Gastrocnemius medialis (tissue), 4 donors: ENCODE data around the gene YKT6. TPM values are rescaled to one million over a fixed set of nuclear protein-coding genes. Genes with fewer than 3 reads are reported as not detected.

Experiments
- ATAC-seq, 2 donors: fragments of 150-250 bp; one replicate each; pipeline ENCODE4 v1.9.1; 2016
- DNase-seq, 2 donors: peaks; one replicate each; pipeline ENCODE4 v3.0.0-alpha.2; 2019
- H3K27ac ChIP-seq, 4 donors: fragments of 200-600 bp; sonication (generic); 1 replicate in 1 of 4; 2 replicates in 3 of 4; pipeline ENCODE4 v1.5.1; 2016 to 2018; ENCODE audit warnings: mild to moderate bottlenecking in 2 of 4, moderate library complexity in 1 of 4
- H3K27me3 ChIP-seq, 3 donors: fragments of 200-600 bp; sonication (generic) in 2 of 3; 1 replicate in 1 of 3; 2 replicates in 2 of 3; pipeline versions ENCODE4 v1.5.1 to v1.6.0; 2016 to 2019; ENCODE audit warnings: mild to moderate bottlenecking in 1 of 3, moderate library complexity in 1 of 3
- H3K36me3 ChIP-seq, 2 donors: fragments of 200-600 bp; sonication (generic) in 1 of 2; one replicate each; pipeline ENCODE4 v1.5.1; 2017 to 2018
- H3K4me1 ChIP-seq, 2 donors: fragments of 200-600 bp; sonication (generic) in 1 of 2; one replicate each; pipeline ENCODE4 v1.5.1; 2016 to 2017; ENCODE audit warnings: mild to moderate bottlenecking in 2 of 2
- H3K4me3 ChIP-seq, 4 donors: fragments of 200-600 bp; sonication (generic) in 3 of 4; 1 replicate in 1 of 4; 2 replicates in 3 of 4; pipeline ENCODE4 v1.5.1; 2016 to 2019; ENCODE audit warnings: mild to moderate bottlenecking in 2 of 4
- H3K9me3 ChIP-seq, 3 donors: fragments of 200-600 bp; sonication (generic) in 2 of 3; 1 replicate in 1 of 3; 2 replicates in 2 of 3; pipeline ENCODE4 v1.5.1; 2016 to 2019
- POLR2A ChIP-seq, 2 donors: fragments of 450-650 bp; IDR thresholded peaks; one replicate each; pipeline ENCODE4 v1.6.1; 2017; ENCODE audit warnings: antibody characterized with exemption in 2 of 2, mild to moderate bottlenecking in 2 of 2, moderate library complexity in 2 of 2
- in situ Hi-C, 4 donors: fragments of 200-750 bp; cut with MboI; loops; one replicate each; pipeline versions ENCODE4 v1.15.0 to v1.8.0; 2017; ENCODE audit warnings: low sequenced_read_pairs in 4 of 4
- intact Hi-C: fragments of 100-400 bp; cut with DNase I; formaldehyde crosslinking; loops from one replicate; pipeline ENCODE4 v1.15.1; 2023; ENCODE audit warnings: low total_unique reads
- total RNA-seq, 4 donors: library from RNA; depleted of rRNA; stranded (reverse); fragments of >200 nt; gene quantifications; one replicate each; pipeline versions ENCODE4 v1.1.0 to v1.2.3, GENCODE V29; 2016
- TF ChIP-seq, protein P1 (sequence below), 5 experiments: fragments of 450-650 bp in 3 of 5; fragments of 200-600 bp in 2 of 5; sonication (generic) in 2 of 5; IDR thresholded peaks in 4 of 5; conservative IDR thresholded peaks in 1 of 5; 1 replicate in 4 of 5; 2 replicates in 1 of 5; pipeline ENCODE4 v1.5.1; 2016 to 2019; ENCODE audit warnings: antibody characterized with exemption in 5 of 5, mild to moderate bottlenecking in 3 of 5, moderate library complexity in 3 of 5

The YKT6 gene
- total RNA-seq, 4 donors from 2014 or later: 37.9 to 79.5 (median 72.5) TPM

DNA sequence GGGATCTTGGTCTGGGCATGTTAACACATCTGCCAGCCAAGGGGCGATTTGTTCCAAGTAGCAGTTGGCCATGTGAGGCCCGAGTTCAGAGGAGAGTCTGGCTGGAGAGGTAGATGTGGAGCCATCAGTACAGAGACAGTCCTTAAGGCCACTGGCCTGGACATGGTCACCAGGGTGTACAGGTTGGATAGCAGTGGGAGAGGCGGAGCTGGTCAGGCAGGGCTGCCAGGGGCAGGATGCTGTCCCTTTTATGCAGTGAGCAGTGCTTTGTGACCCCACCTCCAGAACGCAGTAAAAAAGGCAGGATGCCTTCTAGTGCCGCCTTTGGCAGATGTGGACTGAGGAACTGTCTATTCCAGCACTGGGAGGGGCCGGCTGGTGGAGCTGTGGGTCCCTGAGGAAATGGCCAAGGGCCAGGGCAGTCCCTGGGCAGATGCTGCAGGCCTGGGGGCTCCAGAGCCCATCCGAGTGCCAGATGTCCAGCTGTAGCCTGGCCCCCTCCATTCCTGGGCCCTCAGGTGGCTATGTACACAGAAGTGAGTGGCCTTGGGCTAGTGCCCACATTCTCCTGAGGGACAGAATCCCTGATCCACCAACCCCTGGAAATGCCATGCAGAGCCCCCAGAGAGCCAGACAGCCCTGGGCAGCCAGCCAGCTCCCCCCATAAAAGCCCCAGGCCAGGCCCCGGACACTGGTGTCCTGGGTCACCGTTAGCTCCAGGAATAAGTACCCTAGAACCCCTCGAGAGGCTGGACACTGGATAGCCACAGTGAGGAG, 42.5 kb upstream of the YKT6 start:
- no peak overlapping the region for H3K27ac ChIP-seq
- H3K27me3 ChIP-seq: no peaks in the 10 kb centered on the region
- ATAC-seq (no peak), DNase-seq (no peak)
- intact Hi-C loops: no loop called here
- H3K36me3 ChIP-seq: no peaks in the 10 kb centered on the region
- TF ChIP-seq POLR2A (IDR thresholded peaks at IDR 0.05): no peak
- TF ChIP-seq, protein P1, sequence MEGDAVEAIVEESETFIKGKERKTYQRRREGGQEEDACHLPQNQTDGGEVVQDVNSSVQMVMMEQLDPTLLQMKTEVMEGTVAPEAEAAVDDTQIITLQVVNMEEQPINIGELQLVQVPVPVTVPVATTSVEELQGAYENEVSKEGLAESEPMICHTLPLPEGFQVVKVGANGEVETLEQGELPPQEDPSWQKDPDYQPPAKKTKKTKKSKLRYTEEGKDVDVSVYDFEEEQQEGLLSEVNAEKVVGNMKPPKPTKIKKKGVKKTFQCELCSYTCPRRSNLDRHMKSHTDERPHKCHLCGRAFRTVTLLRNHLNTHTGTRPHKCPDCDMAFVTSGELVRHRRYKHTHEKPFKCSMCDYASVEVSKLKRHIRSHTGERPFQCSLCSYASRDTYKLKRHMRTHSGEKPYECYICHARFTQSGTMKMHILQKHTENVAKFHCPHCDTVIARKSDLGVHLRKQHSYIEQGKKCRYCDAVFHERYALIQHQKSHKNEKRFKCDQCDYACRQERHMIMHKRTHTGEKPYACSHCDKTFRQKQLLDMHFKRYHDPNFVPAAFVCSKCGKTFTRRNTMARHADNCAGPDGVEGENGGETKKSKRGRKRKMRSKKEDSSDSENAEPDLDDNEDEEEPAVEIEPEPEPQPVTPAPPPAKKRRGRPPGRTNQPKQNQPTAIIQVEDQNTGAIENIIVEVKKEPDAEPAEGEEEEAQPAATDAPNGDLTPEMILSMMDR (IDR thresholded peaks at IDR 0.05 in 4 of 5, conservative IDR thresholded peaks at IDR 0.05 in 1 of 5): no peak
- H3K9me3 ChIP-seq: no peaks in the 10 kb centered on the region
- in situ Hi-C loops: no loop called here
- no peak overlapping the region for H3K4me3 ChIP-seq
- H3K4me1 ChIP-seq: peaks cover 10 to 11% of the 10 kb centered on the region in 2 donors

DNA sequence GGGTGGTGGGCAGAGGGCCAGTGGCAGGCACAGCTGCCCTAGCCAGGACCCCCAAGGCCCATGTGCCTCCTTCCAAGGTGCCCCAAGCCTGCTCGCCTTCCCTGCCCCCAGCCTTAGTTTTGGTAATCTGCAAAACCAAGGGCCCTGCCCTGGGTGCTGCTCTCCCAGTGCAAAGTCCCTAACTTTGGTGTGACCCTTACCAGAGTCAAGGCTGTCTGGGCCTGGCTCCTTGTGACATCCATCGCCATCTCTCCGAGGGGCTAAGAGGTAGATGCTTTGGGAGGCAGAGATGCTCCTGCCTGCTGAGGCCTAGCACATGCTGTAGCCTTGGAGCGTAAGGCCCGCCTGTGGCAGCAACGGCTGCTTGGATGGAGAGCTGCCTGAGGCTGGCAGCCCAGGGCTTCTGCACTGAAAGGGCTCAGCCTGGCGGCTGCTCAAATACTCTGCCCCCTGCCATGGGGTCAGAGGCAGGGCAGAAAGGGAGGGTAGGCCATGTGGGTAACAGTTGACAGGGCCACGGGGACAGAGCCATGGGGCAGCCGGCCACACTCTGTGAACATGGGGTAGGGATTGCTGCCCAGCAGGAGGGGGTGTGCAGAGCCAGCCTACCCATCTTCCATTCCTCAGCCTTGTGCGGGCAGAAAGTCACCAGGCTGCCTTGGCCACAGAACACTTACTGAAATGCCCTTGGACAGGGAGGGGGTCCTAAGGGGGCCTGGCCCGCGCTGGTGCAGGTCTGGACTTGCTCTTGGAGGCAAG, 41.7 kb upstream of the YKT6 start:
- Histone ChIP-seq H3K27me3 (no peaks in the 10 kb centered on the region), H3K9me3 (no peaks in the 10 kb centered on the region), H3K36me3 (no peaks in the 10 kb centered on the region), H3K4me3 (no peak overlapping the region), H3K4me1 (peaks cover 10 to 11% of the 10 kb centered on the region in 2 donors), H3K27ac (no peak overlapping the region)
- DNase-seq: no peak
- intact Hi-C loops (no loop called here), in situ Hi-C loops (no loop called here)
- ATAC-seq: no peak
- no peak for TF ChIP-seq POLR2A (IDR thresholded peaks at IDR 0.05)
- TF ChIP-seq, protein P1 (IDR thresholded peaks at IDR 0.05 in 4 of 5, conservative IDR thresholded peaks at IDR 0.05 in 1 of 5): no peak

DNA sequence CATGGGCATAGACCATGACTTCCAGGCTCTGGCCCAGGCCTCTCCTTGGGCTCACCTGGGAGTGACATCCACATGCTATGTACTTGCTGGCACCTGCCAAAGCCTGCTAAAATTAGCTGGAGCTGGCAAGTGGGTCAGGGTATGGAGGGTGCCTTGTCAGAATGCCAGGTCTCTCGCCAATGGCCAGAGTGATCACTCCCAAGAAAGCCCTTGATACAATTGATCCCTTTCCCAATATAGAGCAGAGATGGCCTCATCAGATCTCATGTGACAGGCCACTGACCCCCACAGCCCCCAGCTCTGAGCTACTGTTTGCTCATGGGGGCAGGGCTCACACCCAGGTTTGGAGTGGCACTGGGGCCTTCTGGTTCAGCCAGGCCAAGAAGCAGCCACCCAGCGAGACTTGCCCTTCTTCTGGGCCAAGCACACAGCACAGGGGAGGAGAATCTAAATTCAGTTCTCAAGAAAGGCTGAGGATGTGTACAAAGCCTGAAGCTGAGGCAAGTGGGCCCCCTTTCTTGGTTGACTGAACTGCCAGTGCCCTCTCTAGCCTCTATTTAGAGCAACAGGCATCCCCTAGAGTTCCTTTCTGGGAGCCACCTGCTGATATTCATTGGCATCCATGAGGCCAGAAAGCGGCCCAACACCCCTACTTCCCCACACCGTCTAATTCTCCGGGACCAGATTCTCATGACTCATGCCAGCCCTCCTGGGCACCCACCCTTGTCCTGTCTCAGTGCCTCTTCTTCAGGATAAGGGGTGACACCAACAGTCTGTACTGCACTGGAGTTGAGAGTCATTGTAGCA, 40.8 kb upstream of the YKT6 start:
- Histone ChIP-seq H3K4me3 (no peak overlapping the region), H3K27me3 (no peaks in the 10 kb centered on the region), H3K27ac (no peak overlapping the region), H3K4me1 (peaks cover 10 to 11% of the 10 kb centered on the region in 2 donors), H3K9me3 (no peaks in the 10 kb centered on the region), H3K36me3 (no peaks in the 10 kb centered on the region)
- ATAC-seq: no peak
- no peak for TF ChIP-seq POLR2A (IDR thresholded peaks at IDR 0.05)
- TF ChIP-seq, protein P1 (IDR thresholded peaks at IDR 0.05 in 4 of 5, conservative IDR thresholded peaks at IDR 0.05 in 1 of 5): no peak
- intact Hi-C loops: no loop called here
- DNase-seq: no peak
- in situ Hi-C loops: no loop called here

DNA sequence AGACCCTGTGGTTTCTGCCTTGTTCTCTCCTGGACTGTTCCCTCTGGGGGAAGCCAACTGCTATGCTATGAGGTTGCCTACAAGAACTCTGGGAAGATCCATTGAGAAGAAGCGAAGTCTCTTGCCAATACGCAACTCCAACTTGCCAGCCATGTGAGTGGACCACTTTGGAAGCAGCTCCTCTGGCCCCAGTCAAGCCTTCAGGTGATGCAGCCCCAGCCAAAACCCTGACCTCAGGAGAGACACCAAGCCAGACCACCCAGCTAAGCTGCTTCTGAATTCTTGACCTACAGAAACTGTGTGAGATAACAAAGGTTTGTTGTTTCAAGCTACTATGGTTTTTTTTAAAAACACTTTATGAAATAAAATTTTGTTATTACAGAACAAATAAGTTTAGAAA, 39.4 kb upstream of the YKT6 start:
- Histone ChIP-seq H3K4me3 (no peak overlapping the region), H3K27me3 (no peaks in the 10 kb centered on the region), H3K36me3 (no peaks in the 10 kb centered on the region), H3K9me3 (no peaks in the 10 kb centered on the region), H3K27ac (no peak overlapping the region), H3K4me1 (peaks cover 10 to 11% of the 10 kb centered on the region in 2 donors)
- DNase-seq (no peak), ATAC-seq (no peak)
- in situ Hi-C loops (no loop called here), intact Hi-C loops (no loop called here)
- no peak for TF ChIP-seq POLR2A (IDR thresholded peaks at IDR 0.05)
- TF ChIP-seq, protein P1 (IDR thresholded peaks at IDR 0.05 in 4 of 5, conservative IDR thresholded peaks at IDR 0.05 in 1 of 5): no peak
